Endothelial cell of umbilical vein (primary cell): ENCODE results near the gene CLDND1.

Source experiments
- CTCF ChIP-seq, 2 donors: IDR thresholded peaks; 1 replicate in 1 of 2; 2 replicates in 1 of 2; pipeline ENCODE4 v1.5.1; 2011; ENCODE audit warnings: low read length in 2 of 2, mild to moderate bottlenecking in 2 of 2, moderate library complexity in 2 of 2, control low read depth in 1 of 2, inconsistent platforms in 1 of 2, low read depth in 1 of 2; ENCODE audit not compliant: insufficient read depth in 1 of 2; ENCODE audit errors: extremely low read depth in 1 of 2
- EZH2 ChIP-seq: IDR thresholded peaks from 2 replicates; pipeline ENCODE4 v1.6.1; 2012; ENCODE audit warnings: borderline replicate concordance, low read depth, mild to moderate bottlenecking, moderate library complexity, low read length, inconsistent platforms; ENCODE audit not compliant: severe bottlenecking
- MAX ChIP-seq: IDR thresholded peaks from 2 replicates; pipeline ENCODE4 v1.6.1; 2011; ENCODE audit not compliant: insufficient read depth, insufficient read length
- POLR2A ChIP-seq: IDR thresholded peaks from 2 replicates; pipeline ENCODE4 v1.6.1; 2012; ENCODE audit warnings: low read depth, mild to moderate bottlenecking, control low read depth, low read length
- POLR2AphosphoS5 ChIP-seq: IDR thresholded peaks from 2 replicates; pipeline ENCODE4 v1.6.1; 2012; ENCODE audit warnings: low read depth, mild to moderate bottlenecking, control low read depth, low read length, moderate library complexity; ENCODE audit not compliant: insufficient read depth

GRCh38 chr3:98551754-98552153 is 29.1 kb upstream of the CLDND1 start:
- TF ChIP-seq CTCF (IDR thresholded peaks at IDR 0.05; ENCODE audit: extremely low read depth in 1 of 2, insufficient read depth in 1 of 2, low read depth in 1 of 2, low read length in 2 of 2), result no peak
- no peak for TF ChIP-seq EZH2
- TF ChIP-seq POLR2A, result no peak
- TF ChIP-seq POLR2AphosphoS5, result no peak
- TF ChIP-seq MAX, result no peak
